Activated CD8-positive, alpha-beta memory T cell treated with anti-CD3 and anti-CD28 coated beads, Interleukin-2, amount 50 U/mL, for 4 hours (primary cell): ENCODE data around the gene LINGO3.

ENCODE experiments used
- DNase-seq: peaks from one replicate; pipeline ENCODE4 v3.0.0-alpha.2; 2020

LINGO3 gene

GRCh38 chr19:2326699-2327360, 18.9 kb upstream of the LINGO3 start:
- DNase-seq: no peak

GRCh38 chr19:2325281-2326046, 17.5 kb upstream of the LINGO3 start:
- no peak for DNase-seq

- no peak for DNase-seq
These were observed 16.4 kb upstream of the LINGO3 start for GRCh38 chr19:2324220-2324948.

- DNase-seq: no peak
These were observed 15.8 kb upstream of the LINGO3 start for GRCh38 chr19:2323707-2324106.

- DNase-seq: no peak
These were observed 13.8 kb upstream of the LINGO3 start for GRCh38 chr19:2321565-2322283.

- no peak for DNase-seq
These were observed 13.0 kb upstream of the LINGO3 start for GRCh38 chr19:2320939-2321338.

GRCh38 chr19:2320049-2320448, 12.1 kb upstream of the LINGO3 start:
- no peak for DNase-seq

- DNase-seq: no peak
These were observed 11.6 kb upstream of the LINGO3 start for GRCh38 chr19:2319551-2319950.

GRCh38 chr19:2318923-2319322, 11.0 kb upstream of the LINGO3 start:
- no peak for DNase-seq

- DNase-seq: no peak
These were observed 9.8 kb upstream of the LINGO3 start for GRCh38 chr19:2317756-2318155.

GRCh38 chr19:2317300-2317699, 9.3 kb upstream of the LINGO3 start:
- no peak for DNase-seq

- no peak for DNase-seq
These were observed 7.9 kb upstream of the LINGO3 start for GRCh38 chr19:2315818-2316353.

- no peak for DNase-seq
These were observed 7.3 kb upstream of the LINGO3 start for GRCh38 chr19:2315121-2315817.

GRCh38 chr19:2312820-2313501, 5.0 kb upstream of the LINGO3 start:
- no peak for DNase-seq

GRCh38 chr19:2311093-2311492, 3.1 kb upstream of the LINGO3 start:
- no peak for DNase-seq

GRCh38 chr19:2309734-2310362, 1.9 kb upstream of the LINGO3 start:
- DNase-seq: no peak

- DNase-seq: no peak
These were observed 389 bp downstream of the LINGO3 start for GRCh38 chr19:2307518-2308012.

GRCh38 chr19:2306971-2307370, 983 bp downstream of the LINGO3 start:
- no peak for DNase-seq

- no peak for DNase-seq
These were observed 1.6 kb downstream of the LINGO3 start for GRCh38 chr19:2306281-2306806.

GRCh38 chr19:2305452-2306280, 2.3 kb downstream of the LINGO3 start:
- no peak for DNase-seq
